HG03025 (cell line): Measurements from ENCODE around the gene TPM4.
"Not testable (repeated sequence)": the region's sequence is repeated elsewhere in the genome, so short reads cannot be mapped to it uniquely, and the experiment has no call there.

Experiments
- ATAC-seq: cut with Tn5 transposase; IDR thresholded peaks from one replicate; pipeline ENCODE4 v1.9.1; 2021; ENCODE audit warnings: mild to moderate bottlenecking, moderate library complexity; ENCODE audit not compliant: unreplicated experiment, low FRiP score

TPM4 gene

DNA sequence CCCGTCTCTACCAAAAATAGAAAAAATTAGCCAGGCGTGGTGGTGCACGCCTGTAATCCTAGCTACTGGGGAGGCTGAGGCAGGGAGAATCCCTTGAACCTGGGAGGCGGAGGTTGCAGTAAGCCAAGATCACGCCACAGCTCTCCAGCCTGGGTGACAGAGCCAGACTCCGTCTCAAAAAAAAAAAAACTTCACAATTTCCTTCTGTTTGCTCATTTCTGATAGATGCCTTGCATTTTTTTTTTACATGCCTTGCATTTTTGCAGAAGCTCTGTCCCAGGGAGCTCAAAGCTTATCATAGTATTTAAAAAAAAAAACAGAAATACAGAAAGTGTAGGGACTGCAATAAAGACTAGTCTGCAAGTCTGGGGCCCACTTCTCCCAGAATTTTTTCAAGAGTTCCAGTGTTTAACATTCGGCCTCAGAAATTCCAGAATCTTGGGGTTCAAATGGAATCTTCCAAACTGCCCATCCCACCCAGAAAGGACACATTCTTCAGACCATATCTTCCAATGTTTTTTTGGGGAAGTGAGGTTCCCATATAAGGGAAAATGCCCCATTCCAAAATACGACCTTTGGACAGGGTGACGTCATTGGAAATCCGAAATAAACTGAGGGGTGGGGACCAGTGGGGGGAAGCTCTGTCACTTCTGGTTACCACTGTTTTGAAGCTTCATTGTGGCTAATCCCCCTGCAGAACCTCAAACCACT lies 18.2 kb downstream of the TPM4 start:
- no peak for ATAC-seq

DNA sequence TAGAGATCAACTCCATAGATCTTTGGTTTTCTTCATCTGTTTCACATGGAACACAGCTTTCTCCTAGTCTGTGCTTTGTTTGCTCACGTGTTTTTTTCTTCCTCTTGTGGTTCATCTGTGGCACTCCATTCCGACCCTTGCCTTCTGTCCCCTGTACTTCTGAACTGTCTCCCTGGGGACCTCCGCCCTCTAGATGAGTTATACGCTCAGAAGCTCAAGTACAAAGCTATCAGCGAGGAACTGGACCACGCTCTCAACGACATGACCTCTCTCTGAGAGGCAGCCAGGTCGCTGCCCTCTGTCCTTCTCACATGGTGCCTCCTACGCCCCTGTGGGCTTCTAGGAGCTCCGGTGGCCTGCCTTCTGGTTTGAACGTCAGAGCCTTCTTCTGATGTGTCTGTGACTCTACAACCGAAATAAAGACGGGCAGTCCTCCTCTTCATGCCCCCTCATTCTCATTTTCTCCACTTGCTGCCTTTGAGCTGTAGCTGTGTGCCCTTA lies 18.8 kb downstream of the TPM4 start:
- ATAC-seq, result no peak

DNA sequence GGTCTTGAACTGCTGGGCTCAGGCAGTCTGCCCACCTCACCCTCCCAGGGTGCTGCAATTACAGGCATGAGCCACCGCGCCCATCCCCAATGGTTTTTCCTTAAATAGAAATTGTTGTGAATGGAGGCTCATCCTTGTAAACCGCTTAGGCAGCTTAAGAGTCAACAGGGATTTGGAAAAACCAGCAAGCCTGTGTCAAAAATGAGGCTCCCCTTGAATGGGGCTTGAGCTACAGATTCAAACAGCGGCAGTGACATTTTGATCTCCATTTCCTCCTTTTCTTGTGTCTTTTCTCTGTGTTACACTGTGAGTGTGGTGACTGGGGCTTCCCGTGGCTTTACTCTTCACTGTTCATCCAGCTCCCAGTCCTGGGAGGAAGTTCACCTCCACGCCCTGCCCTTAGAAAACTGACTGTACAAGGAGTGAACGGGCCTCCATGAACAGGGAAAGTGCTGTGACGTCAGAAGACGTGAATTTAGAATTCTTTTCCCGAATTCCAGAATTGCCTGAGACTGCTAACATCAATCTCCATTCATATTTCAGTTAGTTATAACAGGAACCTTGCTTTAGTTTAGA lies 20.1 kb downstream of the TPM4 start:
- ATAC-seq, result no peak

DNA sequence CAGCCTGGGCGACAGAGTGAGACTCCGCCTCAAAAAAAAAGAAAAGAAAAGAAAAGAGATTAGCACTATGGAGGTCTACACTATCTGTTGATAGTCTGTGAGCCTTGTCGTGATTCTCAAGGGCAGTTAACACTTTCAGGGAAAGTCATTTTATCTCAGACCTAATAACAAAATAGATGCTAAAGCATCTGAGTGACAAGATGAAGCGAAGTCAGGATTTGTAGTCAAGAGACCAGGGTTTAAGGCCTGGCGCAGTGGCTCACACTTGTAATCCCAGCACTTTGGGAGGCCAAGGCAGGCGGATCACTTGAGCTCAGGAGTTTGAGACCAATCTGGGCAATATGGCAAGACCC lies 22.1 kb downstream of the TPM4 start:
- no peak for ATAC-seq

DNA sequence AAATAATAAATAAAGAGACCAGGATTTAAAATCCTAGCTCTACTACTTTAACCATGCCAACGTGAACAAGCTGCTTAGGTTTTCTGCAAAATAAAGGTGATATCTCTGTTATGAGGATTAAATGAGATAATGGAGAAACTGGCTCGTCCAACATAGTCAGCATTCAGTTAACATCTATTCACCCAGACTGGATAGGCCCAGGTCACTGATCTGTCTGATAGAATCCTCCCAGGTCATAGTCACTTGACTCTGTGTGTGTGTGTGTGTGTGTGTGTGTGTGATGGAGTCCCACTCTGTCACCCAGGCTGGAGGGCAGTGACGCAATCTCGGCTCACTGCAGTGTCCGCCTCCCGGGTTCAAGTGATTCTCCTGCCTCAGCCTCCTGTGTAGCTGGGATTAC lies 22.5 kb downstream of the TPM4 start:
- no peak for ATAC-seq

DNA sequence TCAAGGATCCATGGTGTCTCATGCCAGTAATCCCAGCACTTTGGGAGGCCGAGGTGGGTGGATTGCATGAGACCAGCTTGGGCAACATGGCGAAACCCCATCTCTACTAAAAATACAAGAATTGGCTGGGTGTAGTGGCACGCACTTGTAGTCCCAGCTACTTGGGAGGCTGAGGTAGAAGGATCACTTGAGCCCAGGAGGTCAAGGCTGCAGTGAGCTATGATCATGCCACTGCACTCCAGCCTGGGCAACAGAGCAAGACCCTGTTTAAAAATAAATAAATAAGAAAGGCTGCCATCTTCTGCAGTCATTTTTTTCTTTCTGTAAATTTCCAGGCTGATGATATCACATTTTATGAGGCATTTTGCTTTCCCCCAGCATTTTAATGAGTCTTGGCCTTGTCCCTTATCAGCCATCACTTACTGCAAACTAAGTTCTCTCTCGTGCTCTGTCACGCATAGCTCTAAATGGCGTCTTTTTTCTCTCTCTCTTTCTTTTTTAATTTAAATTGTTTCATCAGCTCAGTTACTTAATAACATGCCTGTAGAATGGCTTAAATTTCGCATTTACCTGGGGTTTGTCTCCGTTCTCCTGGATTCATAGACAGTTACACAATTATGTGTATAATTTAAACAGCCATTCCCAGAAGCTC lies 23.1 kb downstream of the TPM4 start:
- ATAC-seq, result not testable (repeated sequence)

DNA sequence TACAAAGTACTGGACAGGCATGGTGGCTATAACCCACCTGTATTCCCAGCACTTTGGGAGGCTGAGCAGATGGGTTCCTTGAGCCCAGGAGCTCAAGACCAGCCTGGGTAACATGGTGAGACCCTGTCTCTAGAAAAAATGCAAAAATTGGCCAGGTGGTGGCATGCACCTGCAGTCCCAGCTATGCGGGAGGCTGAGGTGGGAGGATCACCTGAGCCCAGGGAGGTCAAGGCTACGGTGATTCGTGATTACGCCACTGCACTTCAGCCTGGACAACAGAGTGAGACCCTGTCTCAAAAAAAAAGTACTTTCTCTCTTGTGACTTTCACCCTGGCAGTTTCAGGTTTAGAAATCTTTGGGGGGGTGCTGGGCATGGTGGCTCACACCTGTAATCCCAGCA lies 24.2 kb downstream of the TPM4 start:
- ATAC-seq, result no peak

DNA sequence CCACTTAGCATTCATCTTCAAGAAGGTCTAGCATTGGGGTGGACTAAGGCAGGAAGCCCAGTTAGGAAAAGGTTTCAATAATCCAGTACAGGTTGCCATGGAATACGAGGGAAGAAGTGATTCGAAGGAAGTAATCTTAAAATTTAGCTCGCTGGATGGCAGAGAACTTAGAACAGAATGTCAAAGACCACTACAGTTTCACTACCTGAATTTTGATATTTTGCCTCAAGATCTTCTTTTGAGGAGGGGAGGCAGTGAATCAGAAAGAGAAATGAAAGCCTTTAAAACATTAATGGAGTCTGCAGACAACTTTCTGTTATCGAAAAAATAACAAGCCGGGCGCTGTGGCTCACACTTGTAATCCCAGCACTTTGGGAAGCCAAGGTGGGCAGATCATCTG lies 28.4 kb downstream of the TPM4 start:
- no peak for ATAC-seq

DNA sequence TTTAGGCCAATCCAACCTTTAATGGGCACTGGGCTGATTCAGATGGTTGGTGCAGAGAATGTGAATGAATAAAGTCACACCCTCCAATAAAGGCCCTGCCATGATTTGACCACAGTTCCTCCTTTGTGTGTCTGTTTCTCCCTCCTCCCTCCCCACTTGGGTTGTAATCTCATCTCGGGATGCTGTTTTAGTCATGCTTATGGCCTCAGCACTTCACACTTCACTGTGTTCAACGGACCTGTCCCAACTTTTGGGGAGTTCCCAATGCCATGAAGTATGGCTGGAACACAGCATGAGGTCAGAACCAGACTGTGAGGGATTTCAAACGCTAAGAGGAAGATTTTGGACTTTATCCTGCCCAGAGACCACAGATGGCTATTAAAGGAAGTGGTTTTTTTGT lies 29.8 kb downstream of the TPM4 start:
- no peak for ATAC-seq

DNA sequence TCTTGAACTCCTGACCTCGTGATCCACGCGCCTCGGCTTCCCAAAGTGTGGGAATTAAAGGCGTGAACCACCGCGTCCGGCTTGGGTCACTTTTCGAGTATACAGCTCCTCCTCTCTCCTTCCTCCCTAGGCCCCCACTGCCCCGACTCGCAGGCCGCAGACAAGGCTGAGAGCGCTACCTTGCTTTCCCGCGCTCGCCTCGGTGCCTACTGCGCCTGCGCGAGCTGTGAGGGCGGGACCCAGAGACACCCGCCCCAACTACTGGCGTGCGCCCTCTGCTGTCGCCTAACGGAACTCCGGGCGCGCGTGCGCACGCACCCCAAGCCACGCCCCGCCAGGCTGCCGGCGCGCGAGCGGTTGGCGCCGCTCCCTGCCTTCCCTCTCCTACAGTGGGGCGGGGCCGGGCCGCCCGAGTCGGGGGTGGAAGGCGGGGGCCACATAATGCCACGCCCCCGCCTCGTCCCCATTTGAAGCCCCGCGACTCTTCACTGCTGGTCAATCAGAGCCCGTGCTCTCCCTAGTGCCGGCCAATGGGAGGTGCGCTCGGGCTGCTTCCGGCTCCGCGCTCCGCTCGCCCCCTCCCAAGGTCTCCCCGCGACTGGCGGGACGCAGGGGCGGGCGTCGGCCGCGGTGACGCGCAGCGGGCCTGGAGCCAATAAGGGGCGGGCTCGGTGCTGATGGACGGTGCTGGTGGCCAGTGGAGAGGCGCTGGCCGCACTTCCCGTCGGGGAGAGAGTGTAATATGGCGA lies 35.0 kb downstream of the TPM4 start, which contains the start of gene RAB8A:
RAB8A (plus strand) TSS at position 730 of the 749 bp plus-strand sequence; CDS start at position 743, 13 bp downstream.
- ATAC-seq, result peak; percentile 79

DNA sequence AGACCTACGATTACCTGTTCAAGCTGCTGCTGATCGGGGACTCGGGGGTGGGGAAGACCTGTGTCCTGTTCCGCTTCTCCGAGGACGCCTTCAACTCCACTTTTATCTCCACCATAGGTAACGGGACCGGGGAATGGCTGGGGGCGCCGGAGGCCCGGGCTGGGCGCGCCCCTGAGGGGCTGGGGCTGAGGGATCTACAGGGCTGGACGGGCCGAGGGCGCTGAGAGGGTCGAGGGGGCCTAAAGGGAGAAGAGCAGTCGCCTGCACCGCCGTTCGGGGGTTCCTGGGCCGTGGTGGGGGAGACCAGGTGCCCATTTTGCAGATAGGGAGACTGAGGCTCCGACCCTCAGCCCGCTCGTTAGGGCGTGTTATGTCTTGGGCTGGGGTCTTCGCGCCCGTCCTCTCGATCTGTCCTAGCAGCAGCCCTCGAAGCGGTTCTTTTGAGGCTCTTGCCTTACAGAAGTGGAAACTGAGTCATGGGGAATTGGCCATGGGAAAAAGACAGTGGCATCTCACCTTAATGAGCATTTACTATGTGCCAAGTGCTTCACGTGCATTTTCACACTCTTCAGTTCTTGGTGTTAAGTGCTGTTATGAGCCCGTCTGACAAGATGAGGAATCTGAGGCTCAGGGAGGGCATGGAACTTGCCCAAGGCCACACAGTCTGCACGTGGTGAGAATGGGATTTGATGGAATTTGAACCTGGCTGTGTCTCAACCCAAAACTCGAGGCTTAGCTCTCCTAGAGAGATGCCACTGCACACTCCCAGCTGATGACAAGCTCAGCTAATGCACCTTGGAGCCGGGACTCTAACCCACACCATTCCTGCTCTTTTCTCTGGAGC lies 35.8 kb downstream of the TPM4 start:
- ATAC-seq, result no peak

DNA sequence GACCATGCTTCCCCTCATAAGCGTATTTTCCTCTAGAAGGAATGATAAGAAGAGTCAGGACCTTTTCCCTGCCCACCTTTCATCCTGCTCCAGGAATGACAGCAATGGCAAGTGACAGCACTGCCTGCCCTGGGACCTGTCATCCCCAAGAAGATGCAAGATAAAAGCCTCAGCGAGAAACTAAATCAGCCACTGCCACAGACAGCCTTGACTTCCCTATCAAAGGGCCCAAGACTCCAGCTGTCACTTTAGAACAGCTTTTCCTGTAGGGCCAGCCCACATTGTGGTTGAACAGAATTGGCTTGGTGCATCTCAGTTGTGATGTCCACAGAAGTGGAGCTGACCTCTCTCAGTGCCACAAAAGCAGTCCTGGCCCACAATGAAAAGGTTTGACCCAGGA lies 36.5 kb downstream of the TPM4 start:
- no peak for ATAC-seq

DNA sequence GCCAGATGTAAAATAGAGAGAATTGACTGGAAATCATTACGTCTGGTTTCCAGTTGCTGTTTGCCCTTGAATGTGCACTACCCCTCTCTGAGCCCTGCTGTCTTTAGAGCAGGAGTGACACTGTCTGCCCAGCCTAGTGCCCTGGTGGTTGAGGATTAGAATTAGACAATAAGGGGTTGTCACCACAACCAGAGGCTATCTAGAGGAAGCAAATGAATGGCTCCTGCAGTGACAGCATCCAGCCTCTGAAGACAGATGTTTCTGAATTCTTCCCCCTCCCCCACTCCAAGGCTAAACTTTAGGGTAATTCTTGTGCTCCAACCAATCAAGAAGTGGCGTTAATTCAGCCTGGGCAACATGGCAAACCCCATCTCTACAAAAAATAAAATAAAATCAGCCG lies 37.4 kb downstream of the TPM4 start:
- ATAC-seq, result no peak

DNA sequence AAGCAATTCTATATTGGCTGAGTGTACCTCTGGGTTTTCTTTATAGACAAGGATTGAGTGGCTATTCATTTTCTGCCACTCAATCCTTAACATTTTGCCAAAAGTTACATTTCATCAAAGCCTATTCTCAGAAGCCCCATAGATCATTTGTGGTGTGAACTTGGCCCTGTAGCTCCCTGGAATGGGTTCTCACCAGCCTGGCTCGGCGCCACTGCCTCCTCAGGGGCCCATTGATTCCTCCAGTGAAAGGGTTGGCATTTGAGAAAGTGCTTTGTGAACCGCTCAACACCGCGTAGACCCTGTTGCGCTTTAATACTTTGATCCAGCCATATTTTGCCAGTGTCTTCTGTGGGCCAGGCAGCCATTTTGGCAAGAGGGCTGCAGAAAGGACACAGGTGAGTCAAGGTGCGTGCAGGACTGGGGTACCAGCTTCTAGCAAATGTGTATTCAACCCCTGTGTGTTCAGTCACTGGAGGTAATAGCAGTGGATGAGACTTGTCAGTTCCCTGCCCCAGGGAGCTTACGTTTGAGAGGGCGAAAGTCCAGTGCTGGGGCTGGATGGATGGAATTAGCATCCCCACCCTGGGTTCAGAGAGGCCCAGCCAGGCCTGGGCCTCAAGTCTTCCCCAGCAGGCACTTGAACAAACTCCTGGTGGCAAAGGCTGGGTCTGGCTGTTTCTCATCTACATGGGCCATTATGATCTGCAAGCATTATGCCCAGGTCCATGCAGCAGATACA lies 39.2 kb downstream of the TPM4 start:
- ATAC-seq, result no peak

DNA sequence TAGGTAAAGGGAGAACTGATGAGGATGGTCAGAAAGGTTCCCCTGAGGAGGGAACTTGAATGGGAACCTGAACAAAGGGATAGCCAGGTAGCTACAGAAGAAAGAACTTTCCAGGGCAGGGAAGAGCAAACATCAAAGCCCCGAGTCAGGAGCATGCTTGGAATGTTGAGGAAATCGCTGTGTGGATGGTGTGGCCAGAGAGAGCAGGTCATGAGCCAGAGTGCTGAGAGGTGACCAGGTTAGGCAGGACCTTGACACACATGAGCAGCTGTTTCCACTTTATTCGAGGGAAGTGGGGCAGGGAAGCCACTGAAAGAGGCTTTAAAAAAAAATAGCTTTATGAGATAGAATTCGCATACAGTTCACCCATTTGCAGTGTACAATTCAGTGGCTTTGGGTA lies 39.8 kb downstream of the TPM4 start:
- no peak for ATAC-seq

DNA sequence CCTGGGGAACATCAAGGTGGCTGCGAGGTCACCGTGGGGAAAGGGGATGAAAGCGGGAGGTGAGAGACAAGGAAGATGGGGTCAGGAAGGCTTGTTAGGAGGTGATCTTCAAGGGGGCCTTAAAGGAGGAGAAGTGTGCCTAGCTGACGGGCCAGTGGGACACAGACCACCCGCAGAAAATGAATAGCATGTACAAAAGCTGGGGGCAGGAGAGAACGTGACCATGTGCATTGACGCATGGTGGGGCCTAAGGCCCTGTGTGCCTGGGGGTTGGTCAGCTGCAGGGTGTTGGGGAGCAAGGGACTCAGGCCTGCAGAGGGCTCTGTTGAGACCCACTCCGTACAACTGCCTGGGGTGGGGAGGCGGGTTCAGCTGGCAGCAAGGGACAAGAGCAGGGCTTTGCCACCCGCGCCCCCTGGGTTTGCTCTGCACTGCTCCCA lies 41.3 kb downstream of the TPM4 start:
- ATAC-seq, result no peak

DNA sequence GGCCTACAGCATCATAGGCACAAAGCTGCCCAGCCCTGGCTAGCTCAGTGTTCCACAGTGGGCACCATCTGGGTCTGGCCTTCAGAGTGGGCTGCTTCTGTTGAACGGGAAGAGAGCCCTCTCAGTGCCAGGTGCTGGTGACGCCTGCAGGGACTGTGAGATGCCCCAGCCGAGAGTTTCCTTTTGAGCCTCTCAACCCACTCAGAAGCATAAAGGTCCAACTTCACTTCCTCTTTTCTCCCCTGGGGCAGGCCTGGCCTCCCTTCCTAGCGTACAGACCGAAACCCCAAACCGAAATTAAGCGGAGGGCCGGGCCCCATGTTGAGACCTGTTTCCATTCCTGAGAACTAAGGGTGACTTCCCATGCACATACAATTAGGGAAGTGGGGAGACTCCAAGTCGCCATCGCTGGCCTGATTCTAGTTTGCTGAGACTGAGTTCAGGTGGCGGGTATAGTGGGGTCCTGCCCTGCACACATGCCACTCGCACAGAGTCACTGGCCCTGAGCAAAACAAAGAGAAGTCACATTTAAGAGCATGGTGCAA lies 42.3 kb downstream of the TPM4 start:
- ATAC-seq, result peak; percentile 59

DNA sequence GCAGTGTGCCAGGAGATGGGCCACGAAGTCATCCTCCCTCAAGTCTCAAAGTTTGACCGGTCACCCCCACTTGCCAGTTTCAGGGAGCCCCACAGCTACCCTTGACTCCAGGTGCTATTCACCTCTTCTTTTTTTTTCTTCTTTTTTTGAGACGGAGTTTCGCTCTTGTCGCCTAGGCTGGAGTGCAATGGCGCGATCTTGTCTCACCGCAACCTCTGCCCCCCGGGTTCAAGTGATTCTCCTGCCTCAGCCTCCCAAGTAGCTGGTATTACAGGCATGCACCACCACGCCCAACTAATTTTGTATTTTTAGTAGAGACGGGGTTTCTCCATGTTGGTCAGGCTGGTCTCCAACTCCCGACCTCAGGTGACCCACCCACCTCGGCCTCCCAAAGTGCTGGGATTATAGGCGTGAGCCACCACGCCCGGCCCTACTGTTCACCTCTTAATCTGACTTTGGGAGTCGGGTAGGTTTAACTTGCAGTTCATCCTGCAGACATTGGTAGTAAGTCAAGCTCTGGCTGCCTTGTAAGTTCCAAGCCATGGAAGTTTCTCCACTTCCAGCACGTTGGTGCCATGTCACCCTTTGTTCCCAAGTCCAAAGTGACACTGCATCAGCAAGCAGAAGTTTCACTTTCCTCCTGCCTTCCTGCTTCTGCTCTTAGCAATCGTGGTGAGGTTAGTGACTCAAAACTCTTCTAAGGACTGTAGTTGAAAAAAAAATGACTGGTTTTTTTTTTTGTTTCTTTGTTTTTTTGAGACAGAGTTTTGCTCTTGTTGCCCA lies 43.0 kb downstream of the TPM4 start:
- peak; percentile 12 for ATAC-seq
